K562 (cell line): ENCODE data around the gene SLC35B1. TPM values are rescaled to one million over a fixed set of nuclear protein-coding genes. Genes with fewer than 3 reads are reported as not detected.
A peak's percentile ranks its signal among the peaks of the same experiment; 100 is the strongest.

Experiments
- ATF7 ChIP-seq: fragments of 450-650 bp; IDR thresholded peaks from 2 replicates; pipeline ENCODE4 v1.7.1; 2014; ENCODE audit warnings: mild to moderate bottlenecking, moderate library complexity
- CAMTA2 ChIP-seq: fragments of 250-450 bp; sonication (Bioruptor Pico); conservative IDR thresholded peaks from 2 replicates; pipeline ENCODE4 v1.5.1; 2022
- CBX8 ChIP-seq: fragments of 200-600 bp; sonication (generic); IDR thresholded peaks from 2 replicates; pipeline ENCODE4 v1.6.1; 2012; ENCODE audit warnings: borderline replicate concordance, mixed run types, low read depth, mild to moderate bottlenecking, moderate library complexity, mixed read lengths, low read length, control low read depth, inconsistent platforms; ENCODE audit not compliant: poor library complexity, severe bottlenecking; ENCODE audit errors: extremely low read depth
- EGR1 ChIP-seq: fragments of 450-650 bp; conservative IDR thresholded peaks from 2 replicates; pipeline ENCODE4 v1.6.1; 2017; ENCODE audit warnings: mild to moderate bottlenecking
- ESRRA ChIP-seq: fragments of 450-650 bp; IDR thresholded peaks from 2 replicates; pipeline ENCODE4 v1.6.1; 2014; ENCODE audit warnings: low read depth, mild to moderate bottlenecking, moderate library complexity, borderline replicate concordance
- GTF2F1 ChIP-seq: IDR thresholded peaks from 2 replicates; pipeline ENCODE4 v1.6.1; 2011; ENCODE audit warnings: low read depth, low read length, improper control_type of control experiment
- HEY1 ChIP-seq: fragments of 250-450 bp; sonication (Bioruptor Pico); IDR thresholded peaks from 2 replicates; pipeline ENCODE4 v1.5.0; 2020; ENCODE audit warnings: mild to moderate bottlenecking, moderate library complexity, borderline replicate concordance
- HIVEP1 ChIP-seq: fragments of 250-450 bp; sonication (Bioruptor Pico); IDR thresholded peaks from 2 replicates; pipeline ENCODE4 v1.4.0; 2020; ENCODE audit warnings: mild to moderate bottlenecking
- KDM4B ChIP-seq, 2 experiments: fragments of 450-650 bp in 1 of 2; sonication (generic) in 1 of 2; IDR thresholded peaks; 2 replicates each; pipeline ENCODE4 v1.6.1; 2016 to 2017; ENCODE audit warnings: borderline replicate concordance in 2 of 2, antibody characterized with exemption in 1 of 2, low read depth in 1 of 2, mild to moderate bottlenecking in 1 of 2
- MTA2 ChIP-seq: fragments of 450-650 bp; IDR thresholded peaks from 2 replicates; pipeline ENCODE4 v1.6.1; 2016; ENCODE audit warnings: low read depth
- NBN ChIP-seq: fragments of 450-650 bp; IDR thresholded peaks from 2 replicates; pipeline ENCODE4 v1.6.1; 2016; ENCODE audit warnings: low read depth, mild to moderate bottlenecking
- NFIX ChIP-seq: fragments of 250-450 bp; sonication (Bioruptor Pico); IDR thresholded peaks from 2 replicates; pipeline ENCODE4 v1.4.0; 2020; ENCODE audit warnings: low read depth, mild to moderate bottlenecking, moderate library complexity
- NFRKB ChIP-seq: fragments of 450-650 bp; IDR thresholded peaks from 2 replicates; pipeline ENCODE4 v1.6.1; 2016; ENCODE audit warnings: low read depth
- NR2C1 ChIP-seq, 2 experiments: fragments of 450-650 bp; IDR thresholded peaks; 2 replicates each; pipeline ENCODE4 v1.6.1; 2017; ENCODE audit warnings: mild to moderate bottlenecking in 2 of 2, antibody characterized with exemption in 1 of 2, inconsistent platforms in 1 of 2, missing compliant biosample characterization in 1 of 2, missing genetic modification characterization in 1 of 2
- NUFIP1 ChIP-seq: fragments of 450-650 bp; IDR thresholded peaks from 2 replicates; pipeline ENCODE4 v1.6.1; 2018; ENCODE audit not compliant: partially characterized antibody
- POLR2AphosphoS2 ChIP-seq: IDR thresholded peaks from 2 replicates; pipeline ENCODE4 v1.6.1; 2012; ENCODE audit warnings: low read length, improper control_type of control experiment
- SNRNP70 ChIP-seq: fragments of 200-400 bp; formaldehyde crosslinking; optimal IDR thresholded peaks from 2 replicates; pipeline ENCODE3; 2017; ENCODE audit warnings: low read depth, low read length
- TFE3 ChIP-seq: fragments of 450-650 bp; formaldehyde crosslinking; IDR thresholded peaks from 2 replicates; pipeline ENCODE4 v1.4.0; 2020; ENCODE audit warnings: mild to moderate bottlenecking, mixed read lengths
- TRIM25 ChIP-seq: fragments of 450-650 bp; IDR thresholded peaks from 2 replicates; pipeline ENCODE4 v1.7.0; 2016; ENCODE audit warnings: borderline replicate concordance
- ZBTB8A ChIP-seq: fragments of 450-650 bp; IDR thresholded peaks from 2 replicates; pipeline ENCODE4 v1.6.1; 2018; ENCODE audit warnings: mild to moderate bottlenecking, moderate library complexity; ENCODE audit not compliant: partially characterized antibody
- ZC3H11A ChIP-seq: IDR thresholded peaks from 2 replicates; pipeline ENCODE4 v1.6.1; 2012; ENCODE audit warnings: low read depth, low read length, improper control_type of control experiment
- ZNF347 ChIP-seq: fragments of 450-650 bp; formaldehyde crosslinking; IDR thresholded peaks from 2 replicates; pipeline ENCODE4 v1.4.0; 2020; ENCODE audit warnings: low read depth, mild to moderate bottlenecking, moderate library complexity
- ZNF699 ChIP-seq: fragments of 250-450 bp; sonication (Bioruptor Pico); IDR thresholded peaks from 2 replicates; pipeline ENCODE4 v1.8.0; 2021; ENCODE audit warnings: mild to moderate bottlenecking, moderate library complexity; ENCODE audit not compliant: insufficient replicate concordance
- polyA plus RNA-seq, 8 experiments: library from polyadenylated mRNA; depleted of rRNA in 4 of 8; stranded (reverse) in 5 of 8; unstranded in 3 of 8; fragments of >200 nt; fragmentation: Nextera tagmentation in 2 of 8; fragmentation: Illumina TruSeq in 1 of 8; extraction: Ambion mirVana in 2 of 8; extraction: Trizol in 1 of 8; gene quantifications; 2 replicates each; pipeline versions ENCODE4 v1.2.1 to v1.2.3, GENCODE V29; 2011 to 2014; ENCODE audit warnings: inconsistent platforms in 1 of 8, missing spikeins in 1 of 8
- total RNA-seq, 7 experiments: library from RNA; depleted of rRNA in 6 of 7; stranded (reverse); fragments of >200 nt in 6 of 7; fragmentation: Illumina TruSeq in 2 of 7; extraction: Trizol in 2 of 7; gene quantifications; 2 replicates each; pipeline versions ENCODE4 v1.2.1 to v1.2.3, GENCODE V29; 2011 to 2021; ENCODE audit warnings: low replicate concordance in 1 of 7
- TF ChIP-seq, protein P1 (sequence below): fragments of 450-650 bp; IDR thresholded peaks from 2 replicates; pipeline ENCODE4 v1.6.1; 2016; ENCODE audit warnings: borderline replicate concordance

The SLC35B1 gene
- total and polyA plus RNA-seq, 9 of the 15 experiments (the other 6 are each of a cell fraction or from before 2014, with no cell fraction given): 51.4 to 87.9 (median 66.3) TPM

DNA sequence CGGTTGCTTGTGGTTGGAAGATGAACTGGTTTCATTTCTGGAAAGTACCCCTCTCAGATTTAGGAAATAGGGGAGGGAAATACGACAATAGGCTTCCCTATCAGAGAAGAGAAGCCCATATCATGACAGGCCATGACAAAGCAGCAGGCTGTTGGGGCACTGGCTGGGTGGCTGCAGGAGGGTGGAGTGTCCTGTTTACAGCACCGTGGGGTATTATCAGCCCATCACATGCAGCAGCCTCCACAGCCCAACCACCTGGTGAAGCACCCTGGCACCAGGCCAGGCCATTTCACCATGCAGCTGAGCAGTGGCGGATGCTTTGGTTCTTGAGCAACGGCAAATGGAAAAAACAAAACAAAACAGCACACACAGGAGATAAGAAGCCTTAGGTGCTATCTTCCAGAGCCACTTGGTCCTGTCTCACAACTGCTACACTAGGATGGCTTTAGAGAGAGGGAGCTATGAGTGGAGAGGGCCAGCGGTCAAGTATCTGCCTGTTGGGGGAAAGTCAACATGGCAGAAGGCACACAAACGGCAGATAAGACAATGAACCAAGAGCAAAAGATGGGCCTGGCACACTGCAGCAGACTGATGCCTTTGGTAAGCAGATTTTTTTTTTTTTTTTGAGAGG lies 32.0 kb upstream of the SLC35B1 start (continued):
- TF ChIP-seq HEY1 (CRISPR knock-in tag): peak; percentile 89
- TF ChIP-seq MTA2: peak; percentile 99
- no peak for TF ChIP-seq ZNF699 (CRISPR knock-in tag)
- no peak for TF ChIP-seq GTF2F1
- peak; percentile 52; the same call in 1 of the 2 replicates for TF ChIP-seq HIVEP1 (CRISPR knock-in tag)
- TF ChIP-seq SNRNP70: no peak
- no peak for TF ChIP-seq ZNF347 (CRISPR knock-in tag)
- TF ChIP-seq NFRKB: peak; percentile 78
- TF ChIP-seq EGR1: peak; percentile 63
- no peak for TF ChIP-seq ZC3H11A
- TF ChIP-seq NR2C1 (IDR thresholded peaks at IDR 0.05): peak; percentile 73
- peak; percentile 86 for TF ChIP-seq NR2C1 (tag; IDR thresholded peaks at IDR 0.05)
- no peak for TF ChIP-seq CAMTA2 (CRISPR knock-in tag)
- TF ChIP-seq, protein P1, sequence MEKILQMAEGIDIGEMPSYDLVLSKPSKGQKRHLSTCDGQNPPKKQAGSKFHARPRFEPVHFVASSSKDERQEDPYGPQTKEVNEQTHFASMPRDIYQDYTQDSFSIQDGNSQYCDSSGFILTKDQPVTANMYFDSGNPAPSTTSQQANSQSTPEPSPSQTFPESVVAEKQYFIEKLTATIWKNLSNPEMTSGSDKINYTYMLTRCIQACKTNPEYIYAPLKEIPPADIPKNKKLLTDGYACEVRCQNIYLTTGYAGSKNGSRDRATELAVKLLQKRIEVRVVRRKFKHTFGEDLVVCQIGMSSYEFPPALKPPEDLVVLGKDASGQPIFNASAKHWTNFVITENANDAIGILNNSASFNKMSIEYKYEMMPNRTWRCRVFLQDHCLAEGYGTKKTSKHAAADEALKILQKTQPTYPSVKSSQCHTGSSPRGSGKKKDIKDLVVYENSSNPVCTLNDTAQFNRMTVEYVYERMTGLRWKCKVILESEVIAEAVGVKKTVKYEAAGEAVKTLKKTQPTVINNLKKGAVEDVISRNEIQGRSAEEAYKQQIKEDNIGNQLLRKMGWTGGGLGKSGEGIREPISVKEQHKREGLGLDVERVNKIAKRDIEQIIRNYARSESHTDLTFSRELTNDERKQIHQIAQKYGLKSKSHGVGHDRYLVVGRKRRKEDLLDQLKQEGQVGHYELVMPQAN: 0 out of 2 replicates have a peak, but pooled peaks have one; percentile 18
- no peak for TF ChIP-seq CBX8
- TF ChIP-seq TRIM25: peak; percentile 97
- TF ChIP-seq POLR2AphosphoS2: no peak
- peak; percentile 27 for TF ChIP-seq TFE3 (CRISPR knock-in tag)
- peak in 1 of 2 experiments; percentile 76; a peak in 2 of 4 replicates for TF ChIP-seq KDM4B (IDR thresholded peaks at IDR 0.05; ENCODE audit: borderline replicate concordance in 2 of 2, low read depth in 1 of 2)
- TF ChIP-seq ATF7: peak; percentile 95
- no peak for TF ChIP-seq ZBTB8A
- TF ChIP-seq NFIX (CRISPR knock-in tag): peak; percentile 90
- peak; percentile 69 for TF ChIP-seq NUFIP1
- TF ChIP-seq ESRRA: peak; percentile 52; the same call in 1 of the 2 replicates
- TF ChIP-seq NBN: peak; percentile 100
